Lung (tissue), 16 donors: Measurements from ENCODE around the gene SLC44A2. TPM values are rescaled to one million over a fixed set of nuclear protein-coding genes. Genes with fewer than 3 reads are reported as not detected.

ENCODE experiments used
- ATAC-seq: fragments of 200-7000 bp; cut with Tn5 transposase; one replicate; pipeline ENCODE4 v1.9.1; 2020; ENCODE audit warnings: moderate number of reproducible peaks; ENCODE audit not compliant: insufficient read depth, low FRiP score
- DNase-seq, 3 donors: peaks; one replicate each; pipeline ENCODE4 v3.0.0-alpha.2; 2013 to 2017
- H3K27ac ChIP-seq, 2 donors: one replicate each; pipeline ENCODE4 v1.5.1; 2013; ENCODE audit warnings: mild to moderate bottlenecking in 2 of 2, moderate library complexity in 2 of 2, control low read depth in 1 of 2, inconsistent platforms in 1 of 2, low read depth in 1 of 2, low read length in 1 of 2
- H3K27me3 ChIP-seq, 3 donors: one replicate each; pipeline ENCODE4 v1.5.1; 2013; ENCODE audit warnings: low read length in 2 of 3; ENCODE audit not compliant: control insufficient read depth in 3 of 3, insufficient read depth in 3 of 3
- H3K36me3 ChIP-seq, 4 donors: one replicate each; pipeline ENCODE4 v1.5.1; 2013; ENCODE audit warnings: low read length in 4 of 4, mild to moderate bottlenecking in 1 of 4, moderate library complexity in 1 of 4; ENCODE audit not compliant: control insufficient read depth in 4 of 4, insufficient read depth in 4 of 4
- H3K4me1 ChIP-seq, 5 donors: one replicate each; pipeline ENCODE4 v1.5.1; 2013; ENCODE audit warnings: low read length in 5 of 5, mild to moderate bottlenecking in 2 of 5, moderate library complexity in 1 of 5; ENCODE audit not compliant: control insufficient read depth in 5 of 5, insufficient read depth in 5 of 5
- H3K4me3 ChIP-seq: one replicate; pipeline ENCODE4 v1.5.1; 2013; ENCODE audit warnings: mild to moderate bottlenecking, control low read depth, moderate library complexity
- H3K9ac ChIP-seq, 2 donors: one replicate each; pipeline ENCODE4 v1.5.1; 2013; ENCODE audit warnings: low read length in 2 of 2, control low read depth in 1 of 2; ENCODE audit not compliant: insufficient read depth in 1 of 2
- H3K9me3 ChIP-seq, 4 donors: one replicate each; pipeline ENCODE4 v1.5.1; 2013; ENCODE audit warnings: low read length in 3 of 4, mild to moderate bottlenecking in 1 of 4, moderate library complexity in 1 of 4; ENCODE audit not compliant: control insufficient read depth in 4 of 4, insufficient read depth in 3 of 4
- WGBS, 2 donors: extraction: QIAGEN DNeasy Blood & Tissue Kit; methylation state at CpG; one replicate each; pipeline ENCODE4 v1.1.7; 2013; 5-methylcytosine and 5-hydroxymethylcytosine counted together
- long read RNA-seq, 5 donors: transcript quantifications; one replicate each; lab custom pipeline, GENCODE V29; 2026
- polyA plus RNA-seq, 2 donors: library from polyadenylated mRNA; stranded (reverse); fragments of 200-250 nt; gene quantifications; one replicate each; pipeline ENCODE4 v1.2.1, GENCODE V29; 2013
- total RNA-seq, 2 donors: library from RNA; depleted of rRNA in 1 of 2; stranded (reverse); fragments of >200 nt in 1 of 2; gene quantifications; one replicate each; pipeline ENCODE4 v1.2.1, GENCODE V29; 2014 to 2021
- TF ChIP-seq, protein P1 (sequence below): IDR thresholded peaks from 2 replicates; pipeline ENCODE4 v1.5.1; 2012; ENCODE audit warnings: mild to moderate bottlenecking; ENCODE audit errors: control extremely low read depth, extremely low read depth
- donor health status: control.
- donor health status: control.
- donor health status: Bipolar disorder and iron deficiency.
- donor health status: healthy.
- donor health status: DM: yes; HTN: yes; CAD: no.

SLC44A2 gene
- 100 to 1,000 TPM; 115 to 173 TPM for total RNA-seq
- polyA plus RNA-seq: 100 to 1,000 TPM in 1 of 2 donors, 10 to 100 TPM in 1; 83.6 to 122 TPM
- long read RNA-seq, donor 1, transcript SLC44A2-202 (22 exons, 3,301 nt): major isoform, 23 of 55 reads
- long read RNA-seq, donor 1, transcript SLC44A2-201 (22 exons, 3,671 nt): minor isoform, 15 of 55 reads
- long read RNA-seq, donor 1, partial matches to known transcripts: 14 of 55 reads
- long read RNA-seq, donor 1, other reads (novel, unspliced or antisense): 0 of 55 reads
- long read RNA-seq, donor 2, partial matches to known transcripts: 5 of 11 reads
- long read RNA-seq, donor 2, other reads (novel, unspliced or antisense): 0 of 11 reads
- long read RNA-seq, donor 3, transcript SLC44A2-202 (22 exons, 3,301 nt): major isoform, 10 of 21 reads
- long read RNA-seq, donor 3, transcript SLC44A2-201 (22 exons, 3,671 nt): minor isoform, 5 of 21 reads
- long read RNA-seq, donor 3, partial matches to known transcripts: 5 of 21 reads
- long read RNA-seq, donor 3, other reads (novel, unspliced or antisense): 0 of 21 reads
- long read RNA-seq, donor 4, partial matches to known transcripts: 11 of 19 reads
- long read RNA-seq, donor 4, other reads (novel, unspliced or antisense): 0 of 19 reads
- long read RNA-seq, donor 5, transcript SLC44A2-202 (22 exons, 3,301 nt): major isoform, 21 of 140 reads
- long read RNA-seq, donor 5, transcript SLC44A2-201 (22 exons, 3,671 nt): minor isoform, 18 of 140 reads
- long read RNA-seq, donor 5, partial matches to known transcripts: 97 of 140 reads
- long read RNA-seq, donor 5, other reads (novel, unspliced or antisense): 0 of 140 reads

DNA sequence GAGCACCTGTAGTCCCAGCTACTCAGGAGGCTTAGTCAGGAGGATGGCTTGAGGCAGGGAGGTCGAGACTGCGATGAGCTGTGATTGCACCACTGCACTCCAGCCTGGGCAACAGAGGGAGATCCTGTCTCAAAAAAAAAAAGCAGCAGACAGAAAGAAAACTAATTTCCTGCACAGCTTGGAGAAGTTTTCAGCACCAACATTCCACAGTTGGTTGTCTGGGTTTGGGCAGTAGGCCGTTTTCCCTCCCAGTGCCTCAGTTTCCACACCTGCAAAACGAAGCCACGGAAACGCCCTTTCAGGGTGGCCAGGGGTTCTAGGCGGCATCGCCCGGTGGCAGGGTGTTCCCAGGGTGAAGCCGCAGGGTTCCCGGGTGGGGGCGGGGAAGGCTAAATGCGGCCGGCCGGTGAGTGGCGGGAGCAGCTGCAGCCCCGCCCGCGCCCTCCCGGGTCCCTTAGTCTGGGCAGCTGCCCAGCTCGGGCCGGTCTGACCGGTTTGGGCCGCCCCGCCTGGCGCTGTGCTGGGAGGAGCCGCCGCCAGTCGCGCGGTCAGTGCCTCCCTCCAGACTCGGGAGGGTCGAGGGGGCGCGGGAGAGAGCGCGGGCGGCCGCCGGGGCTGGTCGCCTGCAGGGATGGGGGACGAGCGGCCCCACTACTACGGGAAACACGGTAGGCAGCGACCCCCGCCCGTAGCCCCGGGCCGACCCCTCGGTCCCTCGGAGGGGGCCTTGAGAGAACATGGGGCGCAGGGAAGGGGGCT is at the start of gene SLC44A2:
TSS of gene SLC44A2 (plus strand) at position 551 of the 759 bp plus-strand sequence. CDS start at position 632, 81 bp downstream.
- DNase-seq: peak; percentile 91 to 96 (median 91)
- Histone ChIP-seq H3K4me3 (peak within 1 kb of the TSS; percentile 71), H3K4me1 (peaks cover 0 to 13% (median 6%) of the 10 kb centered on the region in 5 donors), H3K27ac (peak within 1 kb of the TSS; percentile 50 to 90), H3K36me3 (peaks cover 3 to 18% (median 11%) of the 10 kb centered on the region in 4 donors), H3K9ac (peak within 1 kb of the TSS; percentile 14 to 39), H3K27me3 (no peaks in the 10 kb centered on the region), H3K9me3 (no peaks in the 10 kb centered on the region)
- 28 to 43% methylated on average over 48 to 53 of the region's 53 CpGs for WGBS, 2 donors
- TF ChIP-seq, protein P1, sequence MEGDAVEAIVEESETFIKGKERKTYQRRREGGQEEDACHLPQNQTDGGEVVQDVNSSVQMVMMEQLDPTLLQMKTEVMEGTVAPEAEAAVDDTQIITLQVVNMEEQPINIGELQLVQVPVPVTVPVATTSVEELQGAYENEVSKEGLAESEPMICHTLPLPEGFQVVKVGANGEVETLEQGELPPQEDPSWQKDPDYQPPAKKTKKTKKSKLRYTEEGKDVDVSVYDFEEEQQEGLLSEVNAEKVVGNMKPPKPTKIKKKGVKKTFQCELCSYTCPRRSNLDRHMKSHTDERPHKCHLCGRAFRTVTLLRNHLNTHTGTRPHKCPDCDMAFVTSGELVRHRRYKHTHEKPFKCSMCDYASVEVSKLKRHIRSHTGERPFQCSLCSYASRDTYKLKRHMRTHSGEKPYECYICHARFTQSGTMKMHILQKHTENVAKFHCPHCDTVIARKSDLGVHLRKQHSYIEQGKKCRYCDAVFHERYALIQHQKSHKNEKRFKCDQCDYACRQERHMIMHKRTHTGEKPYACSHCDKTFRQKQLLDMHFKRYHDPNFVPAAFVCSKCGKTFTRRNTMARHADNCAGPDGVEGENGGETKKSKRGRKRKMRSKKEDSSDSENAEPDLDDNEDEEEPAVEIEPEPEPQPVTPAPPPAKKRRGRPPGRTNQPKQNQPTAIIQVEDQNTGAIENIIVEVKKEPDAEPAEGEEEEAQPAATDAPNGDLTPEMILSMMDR: no peak
- peak; percentile 87 for ATAC-seq

DNA sequence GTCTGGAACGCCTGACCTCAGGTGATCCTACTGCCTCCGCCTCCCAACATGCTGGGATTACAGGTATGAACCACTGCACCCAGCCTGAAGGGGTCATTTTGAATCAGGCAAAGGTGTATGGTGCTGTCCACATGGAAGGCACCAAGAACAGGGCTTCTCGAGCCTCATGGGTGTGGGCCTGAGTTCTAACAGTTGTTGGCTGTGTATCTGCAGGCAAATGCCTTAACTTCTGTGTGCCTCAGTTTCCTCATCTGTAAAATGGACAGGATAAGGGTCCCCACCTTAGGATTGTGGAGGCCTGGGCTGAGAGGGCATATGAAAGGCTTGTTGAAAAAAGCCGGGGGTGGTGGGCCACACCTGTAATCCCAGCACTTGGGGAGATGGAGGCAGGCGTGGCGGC is 47.4 kb upstream of the SLC44A2 start:
- ATAC-seq: no peak
- H3K4me3 ChIP-seq: no peak overlapping the region
- peaks cover 0 to 2% (median 0%) of the 10 kb centered on the region in 5 donors for H3K4me1 ChIP-seq
- no peak overlapping the region for H3K27ac ChIP-seq
- TF ChIP-seq, protein P1: no peak
- DNase-seq: no peak
- no peak overlapping the region for H3K9ac ChIP-seq
- H3K27me3 ChIP-seq: no peaks in the 10 kb centered on the region
- no peaks in the 10 kb centered on the region for H3K9me3 ChIP-seq
- 80 to 97% methylated on average over 6 of the region's 6 CpGs for WGBS, 2 donors
- peaks cover 0 to 4% (median 0%) of the 10 kb centered on the region in 4 donors for H3K36me3 ChIP-seq

DNA sequence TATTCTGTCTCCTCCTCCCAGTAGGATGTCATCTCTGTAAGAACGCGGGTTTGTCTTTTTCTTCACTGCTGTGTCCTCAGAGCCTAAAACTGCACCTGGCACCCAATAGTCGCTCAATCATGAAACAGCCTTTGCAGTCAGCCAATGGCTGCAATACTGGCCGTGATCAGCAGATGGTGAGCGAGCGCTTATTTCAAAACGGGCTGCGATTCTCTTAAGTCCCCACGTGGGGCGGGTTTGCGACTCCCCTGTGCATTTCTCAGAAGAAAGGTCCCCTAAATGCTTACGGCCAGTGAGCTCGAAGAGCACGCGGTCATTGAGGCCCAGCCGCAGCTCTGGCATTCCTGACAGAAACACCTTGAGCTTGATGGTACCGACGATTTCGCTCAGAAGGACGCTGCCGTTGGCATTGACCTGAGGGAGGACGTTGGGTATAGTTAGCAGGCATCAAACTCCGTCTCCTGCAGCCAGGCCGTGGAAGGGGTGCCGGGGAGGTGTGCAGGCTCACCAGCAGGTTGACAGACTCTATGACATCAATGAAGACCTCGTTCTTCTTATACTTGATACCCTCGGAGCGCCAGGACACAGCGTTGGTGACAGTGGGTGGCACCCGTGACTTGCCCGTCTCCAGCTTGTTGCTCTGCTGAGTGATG is 44.2 kb upstream of the SLC44A2 start:
- Histone ChIP-seq H3K27ac (no peak overlapping the region), H3K9ac (no peak overlapping the region), H3K9me3 (no peaks in the 10 kb centered on the region), H3K4me1 (peaks cover 0 to 2% (median 0%) of the 10 kb centered on the region in 5 donors), H3K4me3 (no peak overlapping the region), H3K36me3 (peaks cover 0 to 2% (median 0%) of the 10 kb centered on the region in 4 donors), H3K27me3 (no peaks in the 10 kb centered on the region)
- DNase-seq (peak; percentile 89 to 95 (median 93)), ATAC-seq (peak; percentile 83)
- 29 to 31% methylated on average over 31 of the region's 31 CpGs for WGBS, 2 donors
- TF ChIP-seq, protein P1: peak; percentile 100
